Adrenal gland (tissue), 12 donors: ENCODE data around the gene CROT. TPM values are rescaled to one million over a fixed set of nuclear protein-coding genes. Genes with fewer than 3 reads are reported as not detected.

Experiments used
- DNase-seq, 7 donors: peaks; one replicate each; pipeline ENCODE4 v3.0.0-alpha.2; 2019 to 2020
- H3K27ac ChIP-seq, 5 donors: fragments of 200-600 bp; sonication (generic) in 4 of 5; 1 replicate in 3 of 5; 2 replicates in 2 of 5; pipeline versions ENCODE4 v1.5.1 to v1.8.0; 2016 to 2020; ENCODE audit warnings: mild to moderate bottlenecking in 1 of 5
- H3K27me3 ChIP-seq: fragments of 200-600 bp; 2 replicates; pipeline ENCODE4 v1.8.0; 2021
- H3K36me3 ChIP-seq, 2 donors: fragments of 200-600 bp; replicated peaks in 1 of 2; 1 replicate in 1 of 2; 2 replicates in 1 of 2; pipeline versions ENCODE4 v1.5.1 to v1.8.0; 2018 to 2022
- H3K4me1 ChIP-seq, 2 donors: fragments of 200-600 bp; replicated peaks in 1 of 2; 1 replicate in 1 of 2; 2 replicates in 1 of 2; pipeline versions ENCODE4 v1.5.1 to v1.8.0; 2018 to 2021
- H3K4me3 ChIP-seq, 4 donors: fragments of 200-600 bp; sonication (generic) in 3 of 4; one replicate each; pipeline ENCODE4 v1.5.1; 2016 to 2018
- H3K9me3 ChIP-seq, 3 donors: fragments of 200-600 bp; sonication (generic) in 1 of 3; replicated peaks in 1 of 3; 1 replicate in 2 of 3; 2 replicates in 1 of 3; pipeline versions ENCODE4 v1.5.1 to v1.8.0; 2016 to 2021
- POLR2A ChIP-seq, 2 donors: fragments of 450-650 bp; IDR thresholded peaks; one replicate each; pipeline ENCODE4 v1.6.1; 2017; ENCODE audit warnings: antibody characterized with exemption in 2 of 2, mild to moderate bottlenecking in 2 of 2, moderate library complexity in 1 of 2
- WGBS, 4 donors: extraction: QIAGEN DNeasy Blood & Tissue Kit in 2 of 4; methylation state at CpG; one replicate each; pipeline versions ENCODE4 v1.1.5 to v1.1.7; 2013 to 2017; 5-methylcytosine and 5-hydroxymethylcytosine counted together
- intact Hi-C, 2 donors: fragments of 100-400 bp; cut with DNase I; formaldehyde crosslinking; loops; one replicate each; pipeline versions ENCODE4 v1.14.1 to v1.15.0; 2022 to 2023
- polyA plus RNA-seq, 3 donors: library from polyadenylated mRNA; stranded (reverse); fragments of 200-250 nt in 2 of 3; fragments of 350-450 nt in 1 of 3; fragmentation: Illumina TruSeq in 1 of 3; extraction: RNeasy Lipid Tissue Mini Kit (QIAGEN cat#74804) in 1 of 3; gene quantifications; one replicate each; pipeline ENCODE4 v1.2.3, GENCODE V29; 2013 to 2014
- total RNA-seq, 9 donors: library from RNA; depleted of rRNA in 4 of 9; stranded (reverse); fragments of >200 nt in 4 of 9; fragments of 120-200 nt in 1 of 9; fragmentation: NEBNext Ultra II Directional in 1 of 9; extraction: Animal tissue kit (Norgen Biotek cat#: 25700) in 1 of 9; gene quantifications; one replicate each; pipeline versions ENCODE4 v1.1.0 to v1.2.4, GENCODE V29; 2013 to 2023
- TF ChIP-seq, protein P1 (sequence below), 6 experiments: fragments of 450-650 bp in 4 of 6; fragments of 200-600 bp in 2 of 6; sonication (generic) in 1 of 6; IDR thresholded peaks; 1 replicate in 5 of 6; 2 replicates in 1 of 6; pipeline versions ENCODE4 v1.5.1 to v1.8.0; 2016 to 2021; ENCODE audit warnings: antibody characterized with exemption in 6 of 6, mild to moderate bottlenecking in 2 of 6, moderate library complexity in 1 of 6
- donor health status: healthy with polysubstance abuse.
- donor health status: Bipolar disorder and iron deficiency.
- donor health status: DM: yes; HTN: yes; CAD: no.
- donor health status: DM: no; HTN: no; CAD: no.
- donor health status: DM: no; HTN: no; CAD: no.
- donor health status: DM: yes; HTN: yes; CAD: no.

The CROT gene
- total and polyA plus RNA-seq, 12 donors, result 7.7 to 24.1 (median 15.0) TPM

DNA sequence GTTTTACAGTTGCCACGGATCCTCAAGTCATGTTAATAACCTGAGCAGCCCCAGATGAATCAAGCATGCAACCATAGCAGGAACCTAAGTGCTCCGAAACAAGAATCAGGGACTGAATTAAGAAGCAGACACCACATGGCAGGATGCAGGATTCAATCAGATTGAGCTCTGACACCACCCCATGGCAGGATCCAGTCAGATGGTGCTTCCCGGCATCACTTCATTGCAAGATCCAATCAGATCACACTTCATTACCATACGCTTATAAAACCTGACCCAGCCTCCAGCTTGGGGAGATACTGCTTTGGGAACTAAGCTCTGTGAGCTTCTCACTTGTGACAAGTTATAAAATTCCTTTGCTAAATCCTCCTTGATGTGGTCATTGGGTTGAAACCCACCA is 74.7 kb downstream of the CROT start:
- Histone ChIP-seq H3K4me1 (peaks cover 0 to 8% of the 10 kb centered on the region in 2 donors), H3K36me3 (no peaks in the 10 kb centered on the region), H3K27me3 (no peaks in the 10 kb centered on the region), H3K4me3 (no peak overlapping the region), H3K27ac (no peak overlapping the region), H3K9me3 (no peaks in the 10 kb centered on the region)
- intact Hi-C loops, result no loop called here
- WGBS, 4 donors, result 84 to 96% (median 90%) methylated on average over 3 to 4 of the region's 4 CpGs
- no peak for TF ChIP-seq POLR2A (IDR thresholded peaks at IDR 0.05)
- TF ChIP-seq, protein P1, sequence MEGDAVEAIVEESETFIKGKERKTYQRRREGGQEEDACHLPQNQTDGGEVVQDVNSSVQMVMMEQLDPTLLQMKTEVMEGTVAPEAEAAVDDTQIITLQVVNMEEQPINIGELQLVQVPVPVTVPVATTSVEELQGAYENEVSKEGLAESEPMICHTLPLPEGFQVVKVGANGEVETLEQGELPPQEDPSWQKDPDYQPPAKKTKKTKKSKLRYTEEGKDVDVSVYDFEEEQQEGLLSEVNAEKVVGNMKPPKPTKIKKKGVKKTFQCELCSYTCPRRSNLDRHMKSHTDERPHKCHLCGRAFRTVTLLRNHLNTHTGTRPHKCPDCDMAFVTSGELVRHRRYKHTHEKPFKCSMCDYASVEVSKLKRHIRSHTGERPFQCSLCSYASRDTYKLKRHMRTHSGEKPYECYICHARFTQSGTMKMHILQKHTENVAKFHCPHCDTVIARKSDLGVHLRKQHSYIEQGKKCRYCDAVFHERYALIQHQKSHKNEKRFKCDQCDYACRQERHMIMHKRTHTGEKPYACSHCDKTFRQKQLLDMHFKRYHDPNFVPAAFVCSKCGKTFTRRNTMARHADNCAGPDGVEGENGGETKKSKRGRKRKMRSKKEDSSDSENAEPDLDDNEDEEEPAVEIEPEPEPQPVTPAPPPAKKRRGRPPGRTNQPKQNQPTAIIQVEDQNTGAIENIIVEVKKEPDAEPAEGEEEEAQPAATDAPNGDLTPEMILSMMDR (IDR thresholded peaks at IDR 0.05), result no peak
- no peak for DNase-seq

DNA sequence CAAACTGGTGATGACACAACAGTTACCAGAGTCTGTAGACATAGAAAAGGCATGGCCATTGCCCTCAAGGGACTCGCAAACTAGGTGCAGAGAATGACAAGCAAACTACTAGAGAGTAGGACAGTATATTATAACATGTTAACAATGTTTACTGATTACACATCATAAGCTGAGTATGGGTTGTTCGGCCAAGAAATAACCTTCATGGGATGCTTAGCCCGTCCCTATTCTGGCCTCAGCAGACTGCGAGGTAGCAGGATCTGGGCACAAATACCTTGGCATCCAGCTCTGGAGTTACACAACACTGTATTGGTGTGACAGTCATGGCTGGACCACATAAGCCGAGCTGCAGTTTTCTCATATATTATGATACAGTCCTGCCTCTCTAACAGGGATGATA is 78.6 kb downstream of the CROT start:
- Histone ChIP-seq H3K27ac (no peak overlapping the region), H3K9me3 (no peaks in the 10 kb centered on the region), H3K4me3 (no peak overlapping the region), H3K27me3 (no peaks in the 10 kb centered on the region), H3K4me1 (no peaks in the 10 kb centered on the region), H3K36me3 (no peaks in the 10 kb centered on the region)
- TF ChIP-seq, protein P1 (IDR thresholded peaks at IDR 0.05), result no peak
- TF ChIP-seq POLR2A (IDR thresholded peaks at IDR 0.05), result no peak
- intact Hi-C loops, result no loop called here
- WGBS, 4 donors, result 77 to 91% (median 89%) methylated on average over 5 of the region's 5 CpGs
- DNase-seq, result no peak

DNA sequence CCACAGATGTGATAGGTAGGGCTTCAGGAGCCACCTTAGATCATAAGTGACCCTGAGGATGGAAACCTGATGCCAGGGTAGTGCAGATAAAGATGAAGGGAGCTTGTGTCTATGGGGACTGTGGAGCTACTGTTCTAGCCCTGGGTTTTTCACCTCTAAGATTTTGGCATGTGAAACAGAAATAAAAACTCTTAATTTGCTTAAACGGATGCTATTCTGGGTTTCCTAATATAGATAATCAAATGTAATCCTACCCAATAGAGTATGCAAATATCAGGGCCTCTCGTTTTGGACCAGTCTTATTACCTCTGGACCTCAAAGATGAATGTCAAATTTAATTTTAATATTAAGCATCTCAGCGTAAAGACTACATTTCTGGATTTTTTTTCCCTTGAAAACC is 80.7 kb downstream of the CROT start:
- 90 to 95% (median 92%) methylated on average over 3 of the region's 3 CpGs for WGBS, 4 donors

DNA sequence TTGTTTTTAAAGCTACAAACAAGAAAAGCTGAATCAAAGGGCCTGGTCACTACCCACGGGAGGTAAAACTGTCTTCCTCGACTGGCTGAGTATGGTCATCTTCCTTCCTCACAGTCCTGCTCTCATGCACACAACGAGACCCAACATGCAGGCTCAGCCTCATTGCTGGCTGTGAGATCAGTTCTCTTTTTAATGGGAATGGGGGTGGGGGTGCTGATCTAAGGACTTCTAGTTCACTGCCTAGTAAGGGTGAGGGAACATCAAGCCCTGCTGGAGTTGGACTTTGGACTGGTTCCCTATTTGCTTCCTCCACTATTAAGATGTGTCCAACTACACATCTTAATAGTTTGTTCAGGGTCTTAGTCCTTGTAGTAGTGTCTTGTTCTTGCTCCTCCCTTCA is 81.8 kb downstream of the CROT start:
- DNase-seq, result peak in 3 of 7 donors; percentile 13 to 49 (median 48)
- no peaks in the 10 kb centered on the region for H3K27me3 ChIP-seq
- intact Hi-C loops, result no loop called here
- H3K9me3 ChIP-seq, result no peaks in the 10 kb centered on the region
- H3K4me1 ChIP-seq, result no peaks in the 10 kb centered on the region
- TF ChIP-seq, protein P1 (IDR thresholded peaks at IDR 0.05), result no peak
- no peak for TF ChIP-seq POLR2A (IDR thresholded peaks at IDR 0.05)
- H3K36me3 ChIP-seq, result no peaks in the 10 kb centered on the region
- H3K27ac ChIP-seq, result no peak overlapping the region
- WGBS, 4 donors, result 75 to 86% (median 81%) methylated on average over 3 of the region's 3 CpGs
- no peak overlapping the region for H3K4me3 ChIP-seq

More for the DNA sequence above, 80.7 kb downstream of the CROT start:
- Histone ChIP-seq H3K4me1 (no peaks in the 10 kb centered on the region), H3K9me3 (no peaks in the 10 kb centered on the region), H3K27ac (no peak overlapping the region), H3K4me3 (no peak overlapping the region), H3K27me3 (no peaks in the 10 kb centered on the region), H3K36me3 (no peaks in the 10 kb centered on the region)
- intact Hi-C loops, result no loop called here
- no peak for DNase-seq
- TF ChIP-seq, protein P1 (IDR thresholded peaks at IDR 0.05), result no peak
- TF ChIP-seq POLR2A (IDR thresholded peaks at IDR 0.05), result no peak
